Activated CD8-positive, alpha-beta memory T cell treated with anti-CD3 and anti-CD28 coated beads for 36 hours (primary cell): ENCODE data around the gene GALNS. TPM values are rescaled to one million over a fixed set of nuclear protein-coding genes. Genes with fewer than 3 reads are reported as not detected.

Source experiments
- CTCF ChIA-PET: fragments of 350-600 bp; sonication (Branson Sonifier 250); formaldehyde crosslinking; loops from one replicate; lab custom pipeline; 2021; ENCODE audit warnings: antibody characterized with exemption; lab: Charles Lee
- POLR2A ChIA-PET: fragments of 350-600 bp; sonication (Branson Sonifier 250); formaldehyde crosslinking; loops from one replicate; lab custom pipeline; 2021; ENCODE audit warnings: antibody characterized with exemption; lab: Charles Lee
- total RNA-seq, 2 experiments: library from RNA; stranded (reverse); gene quantifications; one replicate each; pipeline ENCODE4 v1.2.3, GENCODE V29; 2021

GALNS gene
- total RNA-seq, 2 experiments from 2014 or later: 18.3 to 19.0 TPM

DNA sequence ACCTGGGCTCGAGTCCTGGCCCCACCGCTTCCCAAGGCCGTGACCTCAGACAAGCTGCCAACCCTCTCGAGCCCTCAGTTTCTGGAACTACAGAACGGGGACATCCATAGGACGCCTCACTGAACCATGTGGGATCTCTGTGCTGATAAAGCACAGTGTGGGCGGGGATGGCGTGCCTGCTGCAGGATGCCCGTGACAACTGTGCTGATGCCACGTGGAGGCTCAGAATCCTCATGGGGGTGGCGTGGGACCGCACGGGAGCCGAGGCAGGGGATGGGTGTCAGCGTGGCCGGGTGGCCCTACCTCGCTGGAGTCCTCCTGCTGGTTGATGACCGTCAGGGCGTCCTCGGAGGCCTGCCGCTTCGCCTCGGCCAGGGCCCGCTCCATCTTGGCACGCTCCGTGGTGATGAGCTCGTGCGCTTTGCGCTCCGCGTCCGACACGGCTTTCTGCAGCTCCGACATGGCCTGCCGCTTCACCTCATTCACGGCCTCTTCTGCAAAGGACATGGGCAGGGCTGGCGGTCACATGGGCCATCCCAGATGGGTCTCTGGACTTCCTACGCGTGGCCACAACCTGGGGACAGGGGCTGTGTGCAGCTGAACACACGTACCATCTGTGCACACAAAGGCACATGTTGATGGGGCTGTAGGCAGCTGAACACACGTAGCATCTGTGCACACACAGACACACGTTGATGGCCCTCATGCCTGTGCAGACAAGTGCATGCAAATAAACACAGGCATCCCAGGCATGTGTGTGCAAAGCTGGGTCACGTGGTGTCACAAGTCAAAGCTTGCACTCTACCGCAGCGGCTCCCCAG is 22.4 kb upstream of the GALNS start:
- ChIA-PET POLR2A (no interaction called here), CTCF (no interaction called here)

DNA sequence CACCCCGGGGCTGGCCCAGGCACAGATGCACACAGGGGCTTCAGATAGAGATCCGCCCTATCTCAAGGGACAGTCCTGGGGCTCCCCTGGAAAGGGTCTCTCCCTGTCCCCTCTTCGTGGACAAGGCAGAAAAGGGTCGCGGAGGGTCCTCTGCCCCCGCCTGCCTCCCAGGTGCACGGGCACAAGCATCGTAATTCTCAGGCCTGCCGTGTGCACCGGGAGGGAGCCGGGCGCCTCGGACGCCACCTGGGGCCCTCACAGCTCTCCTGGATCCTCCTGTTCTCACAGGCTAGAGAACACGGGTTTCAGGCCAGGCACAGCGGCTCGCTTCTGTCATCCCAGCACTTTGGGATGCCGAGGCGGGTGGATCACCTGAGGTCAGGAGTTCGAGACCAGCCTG is 21.6 kb upstream of the GALNS start:
- CTCF ChIA-PET: no interaction called here
- POLR2A ChIA-PET: no interaction called here

DNA sequence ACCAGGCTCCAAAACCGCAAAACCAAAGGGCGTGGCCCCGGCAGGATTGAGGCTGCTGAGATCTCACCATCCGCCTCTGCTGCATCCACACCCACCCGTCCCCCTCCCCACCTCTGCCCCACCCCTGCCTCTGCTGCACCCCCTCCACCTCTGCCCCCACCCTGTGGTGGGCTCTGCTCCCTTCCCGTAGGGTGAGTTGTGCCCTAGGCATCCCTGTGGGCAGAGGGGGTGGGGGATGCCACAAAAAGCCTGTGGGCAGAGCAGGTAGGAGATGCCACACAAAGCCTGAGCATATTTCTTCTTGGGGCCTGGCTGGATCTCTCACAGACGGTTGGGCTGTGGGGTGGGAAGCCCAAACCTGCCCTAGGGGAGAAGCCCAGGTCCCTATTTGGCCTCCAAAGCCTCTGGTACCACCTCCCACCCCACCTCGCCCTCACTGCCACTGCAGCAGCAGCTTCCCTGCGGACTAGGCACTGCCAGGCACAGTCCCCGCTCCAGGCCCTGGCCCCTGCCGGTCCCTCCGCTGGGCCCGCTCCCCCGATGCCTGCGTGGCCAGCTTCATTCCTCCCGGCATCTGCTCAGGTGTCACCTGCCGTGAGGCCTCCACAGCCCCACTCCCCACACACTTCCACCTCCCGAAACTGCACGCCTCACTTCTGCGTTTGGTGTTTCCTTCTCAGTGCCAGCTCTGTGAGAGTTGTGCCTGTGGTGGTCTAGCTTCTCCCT is 21.0 kb upstream of the GALNS start:
- POLR2A ChIA-PET: no interaction called here
- CTCF ChIA-PET: no interaction called here

DNA sequence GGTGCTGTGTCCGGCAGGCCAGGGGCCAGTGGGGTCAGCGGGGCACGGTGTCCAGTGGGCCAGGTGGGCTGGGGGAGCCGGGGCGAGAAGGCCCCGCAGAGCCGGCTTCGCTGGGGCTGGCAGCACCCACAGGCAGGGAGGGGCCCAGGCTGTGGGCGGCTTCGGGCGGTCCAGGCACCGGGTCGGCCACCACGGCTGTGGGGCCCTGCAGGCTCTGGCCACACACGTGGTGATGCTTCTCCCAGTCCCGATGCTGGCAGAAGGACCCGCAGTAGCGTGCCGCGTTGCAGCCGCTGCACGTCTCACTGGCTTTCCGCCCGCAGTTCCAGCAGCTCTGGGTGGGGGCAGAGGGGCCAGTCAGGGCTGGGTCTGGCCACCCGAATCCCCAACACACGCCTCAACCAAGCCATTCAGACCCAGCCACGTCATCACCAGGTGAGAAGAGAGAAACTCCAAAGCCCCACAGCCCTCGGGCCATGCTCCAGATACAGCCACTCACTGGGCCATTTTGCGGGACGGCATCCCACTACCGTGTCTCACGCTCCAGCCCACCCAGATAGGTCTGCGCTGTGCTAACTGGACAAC is 20.3 kb upstream of the GALNS start:
- POLR2A ChIA-PET: no interaction called here

DNA sequence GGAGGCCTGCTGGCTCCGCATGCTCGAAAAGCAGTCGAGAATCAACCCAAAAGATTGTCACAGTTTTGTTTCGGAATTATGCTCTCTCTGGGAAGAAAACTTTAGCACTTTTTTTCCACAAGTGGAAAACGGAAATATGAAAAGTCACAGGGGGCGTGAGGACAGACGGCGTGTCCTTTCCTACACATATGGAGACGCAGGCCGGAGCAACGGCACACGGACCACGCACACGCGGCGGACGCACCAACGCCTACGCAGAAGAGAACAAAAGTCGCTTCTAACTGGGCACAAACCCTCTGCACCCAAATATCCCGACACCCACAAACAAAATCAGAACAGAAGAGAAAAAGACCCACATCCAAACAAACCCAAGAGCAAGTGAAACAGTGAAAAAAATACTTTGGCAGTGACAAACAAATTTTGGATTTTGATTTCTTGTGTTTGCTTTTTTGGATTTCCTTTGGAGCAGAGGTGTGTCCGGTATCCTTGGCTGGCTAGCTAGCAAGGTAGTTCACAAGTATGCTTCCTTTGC is 19.0 kb upstream of the GALNS start:
- ChIA-PET POLR2A (no interaction called here), CTCF (no interaction called here)

More for the DNA sequence above, 20.3 kb upstream of the GALNS start:
- CTCF ChIA-PET: no interaction called here

DNA sequence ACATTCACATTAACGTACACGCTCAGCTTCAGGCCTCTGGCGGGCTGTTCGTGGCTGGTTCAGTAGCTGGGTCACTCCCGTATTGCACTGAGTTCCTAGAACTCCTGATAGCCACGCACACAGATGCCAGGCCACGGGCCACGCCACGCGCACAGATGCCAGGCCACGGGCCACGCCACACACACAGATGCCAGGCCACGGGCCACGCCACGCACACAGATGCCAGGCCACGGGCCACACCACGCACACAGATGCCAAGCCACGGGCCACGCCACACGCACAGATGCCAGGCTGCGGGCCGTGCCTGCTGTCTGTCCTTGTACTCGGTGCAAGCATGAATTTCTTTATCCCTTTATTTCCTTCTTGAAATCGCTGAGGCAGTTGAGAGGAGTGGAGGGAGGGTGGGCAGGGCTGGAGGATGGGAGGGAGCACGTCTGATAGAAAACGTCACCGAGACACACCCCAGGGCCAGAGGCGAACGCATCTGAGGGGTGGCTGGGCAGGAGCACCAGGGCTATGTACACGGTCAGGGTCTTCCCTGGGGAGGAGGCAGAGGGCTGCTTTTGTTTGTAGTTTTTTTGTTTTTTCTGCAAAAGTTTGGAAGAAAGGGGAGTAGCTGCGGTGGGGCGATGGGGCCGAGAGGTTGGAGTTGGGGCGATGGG is 18.3 kb upstream of the GALNS start:
- ChIA-PET CTCF (no interaction called here), POLR2A (no interaction called here)

DNA sequence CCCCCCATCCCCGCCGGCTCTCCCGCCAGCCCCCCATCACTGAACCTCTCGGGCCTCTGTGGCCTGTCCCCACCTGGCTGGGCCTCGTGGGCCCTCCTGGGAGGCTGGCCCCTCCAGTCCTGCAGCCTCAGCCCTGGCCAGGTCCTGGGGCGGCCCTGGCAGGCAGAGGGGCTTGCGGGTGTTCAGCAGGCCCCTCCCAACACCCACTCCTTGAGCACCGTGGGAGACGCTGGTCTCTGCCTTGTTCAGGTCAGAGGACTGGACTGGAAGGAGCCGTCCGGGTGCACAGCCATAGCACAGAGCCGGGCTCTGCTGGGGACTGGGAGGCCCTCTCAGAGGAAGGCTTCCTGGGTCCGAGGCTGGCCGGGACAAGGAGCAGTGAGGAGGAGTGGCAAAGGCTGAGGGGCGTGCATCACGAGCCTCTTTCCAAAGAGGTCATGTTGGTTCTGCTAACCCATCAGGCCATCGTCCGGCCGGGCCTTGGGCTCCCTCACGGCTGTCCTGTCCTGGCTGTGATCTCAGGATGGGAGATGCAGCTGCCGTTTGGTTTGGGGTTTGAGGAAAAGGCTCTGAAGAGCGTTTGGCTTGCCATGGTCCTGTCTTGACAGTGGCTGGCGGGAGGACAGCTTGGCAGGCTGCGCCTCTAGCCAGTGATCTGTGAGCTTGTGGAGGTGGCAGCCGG is 16.0 kb upstream of the GALNS start:
- CTCF ChIA-PET: no interaction called here
- POLR2A ChIA-PET: no interaction called here

DNA sequence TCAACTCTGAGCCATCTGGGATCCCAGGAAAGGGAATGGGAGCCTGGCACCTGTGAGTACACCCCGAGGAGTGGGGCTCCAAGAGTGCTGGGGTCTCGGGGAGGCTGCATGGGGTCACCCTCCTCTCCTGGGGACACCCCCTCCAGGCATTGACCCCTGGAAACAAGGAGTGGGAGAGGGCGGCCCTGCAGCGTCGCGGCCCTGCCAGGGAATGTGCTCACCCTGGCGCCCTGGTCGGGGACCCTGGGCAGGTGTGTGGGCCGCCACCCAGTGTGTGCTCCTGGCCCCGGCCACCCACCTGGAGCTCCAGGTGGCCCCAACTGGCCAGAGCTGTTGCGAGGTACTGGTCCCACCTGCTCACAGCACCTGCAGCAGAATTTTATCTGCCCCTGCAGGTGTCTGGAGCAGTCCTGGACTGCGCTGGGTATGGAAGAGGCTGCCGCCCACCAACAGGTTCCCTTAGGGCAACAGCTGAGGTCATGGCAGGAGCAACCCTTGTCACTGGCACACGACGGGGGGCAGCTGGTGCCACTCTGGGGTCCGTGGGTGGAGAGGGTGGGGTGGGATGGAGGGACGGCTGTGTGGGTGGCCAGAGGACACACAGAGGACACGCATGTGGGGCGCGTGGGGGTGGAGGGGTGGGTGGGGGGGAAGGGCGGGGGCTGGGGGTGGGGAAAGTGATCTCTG is 15.1 kb upstream of the GALNS start:
- ChIA-PET POLR2A (no interaction called here), CTCF (interaction anchor here (0.5 to 1.3 kb wide), 2 partner anchors 14 to 39 kb away, joined by 3 read pairs; no protein-coding TSS in a partner anchor)

DNA sequence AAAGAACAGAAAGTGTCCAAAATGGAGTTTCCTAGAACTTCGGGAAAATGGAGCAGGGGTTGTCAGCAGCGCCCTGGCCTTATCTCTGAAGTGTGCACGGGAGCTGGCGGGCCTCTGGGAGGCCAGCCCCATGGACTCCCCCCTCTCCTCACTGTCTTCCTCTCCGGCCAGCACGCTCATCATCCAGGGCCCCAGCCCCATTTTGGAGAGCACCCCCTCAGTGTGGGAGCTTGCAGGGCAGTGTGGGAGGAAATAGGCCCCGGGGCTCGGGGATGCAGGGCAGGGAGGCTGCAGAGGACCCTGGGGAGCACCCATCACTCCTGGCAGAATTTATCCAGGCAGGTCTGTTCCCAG is 14.6 kb upstream of the GALNS start:
- CTCF ChIA-PET: interaction anchor here (0.5 to 1.3 kb wide), 3 partner anchors 14 to 246 kb away, joined by 3 to 4 read pairs (median 3); no protein-coding TSS in a partner anchor

DNA sequence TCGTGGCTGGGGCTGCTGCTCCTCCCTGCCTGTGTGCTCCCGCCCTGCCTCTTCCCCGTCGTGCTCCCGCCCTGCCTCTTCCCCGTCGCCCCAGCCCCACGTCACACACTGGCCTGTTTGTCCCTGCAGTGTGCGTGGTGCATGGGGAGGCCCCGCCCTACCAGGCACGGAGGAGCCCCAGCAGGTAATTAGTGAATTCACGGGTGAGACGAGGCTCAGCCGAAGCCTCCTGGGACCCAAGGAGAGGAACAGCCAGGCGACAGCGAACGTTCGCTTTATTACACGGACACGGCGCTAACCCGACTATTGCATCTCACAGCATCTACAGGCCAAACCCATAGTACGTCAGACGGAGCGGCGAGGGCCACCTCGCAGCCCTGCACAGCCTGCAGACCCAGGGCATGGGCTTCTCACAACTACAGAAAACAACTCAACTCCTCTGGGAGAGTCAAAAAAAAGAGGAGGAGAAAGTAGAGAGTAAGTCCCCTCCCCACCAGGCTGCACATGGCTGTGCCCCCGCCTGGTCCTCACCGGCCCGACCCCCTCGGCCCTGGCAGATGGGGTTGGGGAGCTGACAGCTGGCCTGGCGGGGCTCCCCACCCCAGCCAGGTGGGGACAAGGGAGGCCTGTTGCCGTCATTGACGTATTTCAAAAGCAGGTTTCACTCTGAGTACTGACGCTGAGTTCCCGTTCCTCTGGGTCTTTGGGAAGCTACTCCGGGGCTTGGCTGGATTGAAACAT is 14.0 kb upstream of the GALNS start:
- ChIA-PET CTCF (interaction anchor here (0.6 to 1.3 kb wide), 2 partner anchors 13 to 247 kb away, joined by 3 to 4 read pairs; no protein-coding TSS in a partner anchor), POLR2A (no interaction called here)

More for the DNA sequence above, 14.6 kb upstream of the GALNS start:
- POLR2A ChIA-PET: no interaction called here

DNA sequence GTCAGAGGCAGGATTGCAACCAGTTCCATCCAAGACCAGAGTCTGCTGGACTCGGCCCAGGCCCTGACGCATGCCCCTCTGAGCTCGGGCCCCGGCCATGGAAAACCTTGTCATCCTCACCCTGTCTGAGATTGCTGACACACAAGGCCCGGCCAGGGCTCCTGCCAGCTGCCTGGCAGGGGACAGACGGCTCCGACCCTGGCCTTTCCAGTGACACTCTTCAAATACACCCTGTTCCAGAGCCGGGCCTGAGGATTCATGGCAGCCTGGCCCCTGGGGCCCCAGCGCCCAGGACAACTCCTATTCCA is 12.9 kb upstream of the GALNS start:
- ChIA-PET POLR2A (no interaction called here), CTCF (no interaction called here)

DNA sequence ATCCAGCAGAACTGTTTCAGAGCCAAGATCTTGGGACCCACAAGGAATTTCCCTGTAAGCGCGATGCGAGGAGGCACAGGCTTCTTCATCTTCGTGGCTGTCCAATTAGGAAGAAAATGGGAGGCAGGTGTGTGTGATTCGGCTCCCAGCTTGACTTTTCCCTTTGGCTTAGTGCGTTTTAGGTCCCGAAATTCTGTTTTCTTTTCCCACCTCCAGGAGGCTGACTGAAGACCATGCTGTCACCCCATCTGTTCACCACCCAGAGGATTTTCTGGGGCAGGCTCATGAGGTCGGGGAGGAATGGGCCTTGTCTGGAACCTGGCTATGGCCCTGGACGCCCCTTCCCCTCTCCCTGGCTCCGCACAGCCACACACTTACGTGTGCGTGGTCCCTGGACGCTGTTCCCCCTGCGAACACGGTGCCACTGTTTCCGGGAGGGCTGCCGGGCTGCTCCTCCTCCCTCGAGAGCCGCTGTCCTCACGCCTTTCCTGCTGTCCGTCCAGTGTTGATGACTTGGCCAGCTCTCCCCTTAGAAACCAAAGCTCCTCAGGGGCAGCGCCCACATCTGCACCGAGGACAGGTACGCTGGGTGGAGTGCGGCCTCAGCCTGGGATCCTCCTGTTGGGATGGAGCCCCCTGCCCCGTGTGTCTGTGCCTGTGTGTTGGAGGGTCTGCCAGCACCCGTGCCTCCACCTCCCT is 12.4 kb upstream of the GALNS start:
- CTCF ChIA-PET: no interaction called here
- POLR2A ChIA-PET: no interaction called here

DNA sequence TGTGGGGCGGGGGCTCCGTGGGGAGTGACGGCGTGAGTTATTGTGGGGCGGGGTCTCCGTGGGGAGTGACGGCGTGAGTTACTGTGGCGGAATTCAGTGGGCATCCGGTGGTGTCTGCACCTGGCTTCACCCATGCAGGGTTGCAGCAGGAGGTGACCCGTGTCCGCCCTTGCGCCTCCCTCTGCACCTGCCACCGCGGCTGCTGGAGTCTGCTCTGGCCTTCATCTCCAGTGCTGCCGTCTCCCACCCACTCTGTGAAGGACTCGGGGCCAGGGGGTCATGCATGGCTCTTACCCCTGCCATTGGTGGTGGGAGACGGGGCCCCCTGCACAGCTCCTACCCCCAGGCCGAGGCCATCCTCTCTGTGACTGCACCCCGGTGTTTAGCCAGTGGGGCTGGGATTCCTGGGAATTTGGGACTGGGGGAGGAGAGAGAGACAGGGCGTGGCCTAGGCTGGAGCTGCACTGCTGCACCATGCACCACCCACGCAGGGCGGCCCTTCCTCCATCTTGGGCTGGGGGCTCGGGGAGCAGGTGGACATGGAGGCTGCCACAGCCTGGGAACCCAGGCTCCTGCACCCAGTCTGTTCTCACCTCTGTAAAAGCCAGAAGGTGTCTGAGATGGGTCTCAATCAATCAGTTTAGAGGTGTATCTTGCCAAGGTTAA is 11.0 kb upstream of the GALNS start:
- CTCF ChIA-PET: interaction anchor here (0.7 kb wide), 1 partner anchor 699 kb away, joined by 3 read pairs; no protein-coding TSS in a partner anchor
- POLR2A ChIA-PET: no interaction called here

DNA sequence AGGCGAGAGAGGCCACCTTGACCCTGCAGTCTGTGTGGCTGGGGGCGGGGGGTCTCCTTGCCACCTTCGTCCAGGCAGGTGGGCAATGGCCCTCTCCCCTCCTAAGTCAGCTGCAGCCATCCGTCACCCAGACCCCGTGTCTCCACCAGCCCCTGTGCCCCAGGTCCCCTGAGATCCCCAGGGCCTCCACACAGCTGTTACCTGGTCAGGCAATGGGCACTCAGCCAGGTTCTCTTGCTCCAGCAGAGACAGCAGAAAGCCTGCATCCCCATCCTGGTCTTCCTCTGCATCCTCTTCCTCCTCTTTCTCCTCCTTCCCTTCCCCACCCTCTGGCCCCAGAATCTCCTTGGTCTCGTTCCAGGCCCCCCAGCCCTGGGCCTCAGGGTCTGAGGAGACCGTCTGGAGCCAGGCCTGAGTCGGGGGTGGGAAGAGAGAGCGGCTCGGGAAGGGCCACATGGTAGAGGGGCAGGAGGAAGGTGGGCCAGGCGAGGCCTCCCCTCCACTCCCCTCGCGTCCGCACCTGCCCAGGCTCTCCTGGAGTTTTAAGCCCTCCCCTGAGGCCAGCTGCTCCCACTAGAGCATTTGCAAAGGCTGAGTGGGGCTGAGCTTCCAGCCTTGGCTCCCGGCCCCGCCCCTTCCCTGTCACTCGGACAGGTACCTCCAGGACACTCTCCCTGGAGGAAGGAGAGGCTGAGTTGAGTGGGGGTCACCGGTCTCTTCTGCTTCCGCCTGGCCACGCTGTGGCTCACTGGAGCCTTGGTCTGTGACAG is 9.6 kb upstream of the GALNS start, which contains the start of gene PABPN1L:
Gene PABPN1L (minus strand): TSS at position 510 of the 770 bp plus-strand sequence. CDS start 54 bp downstream, at position 456.
- ChIA-PET CTCF (no interaction called here), POLR2A (no interaction called here)

DNA sequence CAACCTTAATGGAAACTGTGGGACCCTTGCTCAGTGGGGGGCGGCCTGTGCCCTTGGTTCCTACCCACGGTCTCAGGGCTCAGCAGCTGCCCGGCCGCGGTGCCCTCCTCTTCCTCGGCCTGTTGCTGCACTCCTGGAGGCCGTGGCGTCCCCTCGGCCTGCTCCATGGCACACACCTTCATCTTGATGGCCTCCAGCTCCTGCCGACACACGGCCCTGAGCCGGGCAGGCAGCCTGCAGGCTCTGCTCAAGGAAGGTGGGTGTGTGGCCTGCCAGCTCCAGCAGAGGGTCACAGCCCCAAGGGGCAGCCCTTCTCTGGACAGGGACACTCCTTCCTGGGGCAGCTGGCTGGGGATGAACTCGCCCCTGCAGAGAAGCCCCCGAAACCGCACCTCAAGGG is 9.0 kb upstream of the GALNS start:
- CTCF ChIA-PET: no interaction called here
- POLR2A ChIA-PET: no interaction called here

DNA sequence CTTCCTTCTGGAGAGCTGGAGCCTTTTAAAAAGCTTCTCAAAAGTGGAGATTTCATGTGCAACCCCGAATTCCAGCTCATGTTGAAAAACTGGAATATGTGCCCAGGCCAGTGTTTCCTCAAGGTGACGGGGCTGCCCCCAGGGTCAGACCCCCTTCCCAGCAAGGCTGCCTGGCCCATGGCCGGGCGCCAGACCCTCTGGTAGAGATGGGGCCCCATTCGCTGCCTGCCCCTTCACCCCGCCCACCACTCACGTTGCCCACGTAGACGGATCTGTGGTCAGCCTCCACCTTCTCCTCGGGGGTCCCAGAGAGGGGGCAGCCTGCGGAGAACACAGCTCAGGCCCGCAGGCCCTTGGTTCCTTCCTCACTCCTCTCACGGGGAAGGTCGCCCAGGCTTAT is 8.6 kb upstream of the GALNS start:
- POLR2A ChIA-PET: no interaction called here
- CTCF ChIA-PET: no interaction called here
